Measurements from ENCODE around the gene GNAL.
"Not testable (repeated sequence)": the region's sequence is repeated elsewhere in the genome, so short reads cannot be mapped to it uniquely, and the experiment has no call there.

The GNAL gene

GRCh38 chr18:11688972-11689668 lies at the start of gene GNAL:
TSS of gene GNAL (plus strand) at chr18:11689264. CDS start at chr18:11689564, 300 bp downstream.
- peak; percentile 52 for DNase-seq

- DNase-seq, result not testable (repeated sequence)
These were observed 41.8 kb upstream of the GNAL start for GRCh38 chr18:11647310-11647709.

DNA sequence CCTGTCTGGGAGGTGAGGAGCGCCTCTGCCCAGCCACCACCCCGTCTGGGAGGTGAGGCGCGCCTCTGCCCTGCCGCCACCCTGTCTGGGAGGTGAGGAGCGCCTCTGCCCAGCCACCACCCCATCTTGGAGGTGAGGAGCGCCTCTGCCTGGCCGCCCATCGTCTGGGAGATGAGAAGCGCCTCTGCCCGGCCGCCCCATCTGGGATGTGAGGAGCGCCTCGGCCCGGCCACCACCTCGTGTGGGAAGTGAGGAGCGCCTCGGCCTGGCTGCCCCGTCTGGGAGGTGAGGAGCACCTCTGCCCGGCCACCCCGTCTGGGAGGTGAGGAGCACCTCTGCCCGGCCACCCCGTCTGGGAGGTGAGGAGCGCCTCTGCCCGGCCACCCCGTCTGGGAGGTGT lies 41.3 kb upstream of the GNAL start:
- not testable (repeated sequence) for DNase-seq

- no peak for DNase-seq
These were observed 39.2 kb upstream of the GNAL start for GRCh38 chr18:11649839-11650238.

DNA sequence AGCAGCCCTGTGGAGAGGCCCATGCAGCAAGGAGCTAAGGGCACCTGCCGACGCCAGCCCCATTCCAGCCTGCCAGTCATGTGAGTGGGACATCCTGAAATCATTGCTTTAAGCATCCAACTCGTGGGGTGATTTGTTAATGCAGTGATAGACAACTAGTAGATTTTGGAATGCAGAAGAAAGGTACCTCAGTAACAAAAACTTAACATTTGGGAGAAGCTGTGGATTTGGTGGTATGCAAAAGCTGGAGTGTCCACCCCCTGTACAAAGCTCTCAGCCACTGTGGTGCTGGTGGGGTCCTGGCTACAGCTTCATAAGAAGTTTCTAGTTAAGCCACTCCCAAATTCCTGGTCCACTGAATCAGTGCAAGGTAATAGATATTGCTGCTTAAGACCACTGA lies 37.2 kb upstream of the GNAL start:
- DNase-seq, result no peak

- no peak for DNase-seq
These were observed 35.5 kb upstream of the GNAL start for GRCh38 chr18:11653521-11653920.

GRCh38 chr18:11654736-11655605 lies 34.1 kb upstream of the GNAL start:
- DNase-seq, result peak; percentile 34

DNA sequence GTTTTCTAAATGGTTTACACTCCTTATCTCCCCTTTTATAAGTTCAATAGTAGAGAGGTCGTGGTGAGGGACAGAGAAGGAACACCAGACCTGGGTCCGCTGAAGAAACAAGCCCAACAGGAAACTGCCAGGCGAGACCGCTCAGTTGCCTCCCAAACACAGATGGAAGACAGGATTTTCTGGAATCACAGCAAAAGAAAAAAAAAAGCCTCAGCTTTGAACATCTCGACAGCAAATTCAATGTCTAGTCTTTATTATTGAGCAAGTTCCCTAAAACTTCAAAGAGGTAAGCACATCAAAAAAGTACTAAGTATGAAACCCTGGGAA lies 33.5 kb upstream of the GNAL start:
- no peak for DNase-seq

DNA sequence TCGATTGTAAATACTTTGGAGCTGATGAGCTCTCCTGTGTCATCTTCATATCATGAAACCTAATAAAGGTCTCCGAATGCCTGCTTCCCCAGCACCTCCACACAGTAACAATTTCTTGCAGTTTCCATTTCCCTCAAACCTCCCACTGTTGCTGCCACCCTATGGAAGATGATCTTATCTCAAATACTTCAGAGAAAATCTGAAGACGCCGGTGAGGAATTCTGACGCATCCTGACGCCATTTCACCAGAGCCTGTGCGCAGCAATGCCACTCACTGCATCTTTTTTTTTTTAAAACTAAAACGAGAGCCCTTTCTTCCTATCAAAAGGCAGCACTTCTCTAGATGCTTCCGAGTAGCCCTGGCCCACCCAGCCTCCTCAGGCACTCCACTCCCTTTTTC lies 31.9 kb upstream of the GNAL start:
- DNase-seq, result no peak

DNA sequence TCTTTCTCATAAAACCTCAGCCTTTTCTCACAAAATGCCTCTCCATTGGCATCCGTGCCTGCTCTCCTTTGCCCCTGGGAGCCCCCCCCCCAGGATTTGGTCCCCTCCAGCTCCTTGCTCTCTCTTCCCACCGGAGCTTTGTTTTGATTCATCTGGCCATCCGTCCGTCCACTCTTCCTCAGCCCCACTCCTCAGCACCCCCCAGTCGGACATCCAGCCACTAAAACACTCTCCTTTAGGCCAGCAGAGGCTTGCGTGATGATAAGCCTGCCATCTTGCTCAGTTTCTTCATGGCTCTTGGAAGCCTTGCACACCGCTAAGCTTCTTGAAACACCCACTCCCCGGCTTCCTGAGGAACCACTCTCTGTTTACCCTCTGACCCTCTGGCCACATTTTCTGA lies 31.5 kb upstream of the GNAL start:
- DNase-seq, result no peak

GRCh38 chr18:11658019-11658418 lies 31.0 kb upstream of the GNAL start:
- DNase-seq, result no peak

DNA sequence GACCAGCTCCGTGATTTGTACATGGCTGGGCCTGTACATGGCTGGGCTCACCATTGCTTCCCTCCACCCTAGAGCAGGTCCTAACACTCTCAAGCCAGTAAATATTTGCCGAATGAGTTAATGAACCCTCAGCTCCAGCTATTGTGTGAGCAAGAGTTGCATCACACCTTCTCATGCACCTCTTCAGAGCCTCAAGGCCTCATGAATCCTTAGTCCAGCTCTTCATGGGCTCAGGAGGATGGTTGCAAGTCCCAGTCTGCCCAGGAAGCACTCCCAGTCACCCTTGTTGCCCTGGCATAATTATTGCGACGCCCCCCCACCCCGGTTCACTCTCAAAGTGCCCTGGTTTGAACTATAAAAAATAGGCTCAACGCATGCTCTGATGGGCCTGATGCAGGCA lies 30.1 kb upstream of the GNAL start:
- DNase-seq, result peak; percentile 41

DNA sequence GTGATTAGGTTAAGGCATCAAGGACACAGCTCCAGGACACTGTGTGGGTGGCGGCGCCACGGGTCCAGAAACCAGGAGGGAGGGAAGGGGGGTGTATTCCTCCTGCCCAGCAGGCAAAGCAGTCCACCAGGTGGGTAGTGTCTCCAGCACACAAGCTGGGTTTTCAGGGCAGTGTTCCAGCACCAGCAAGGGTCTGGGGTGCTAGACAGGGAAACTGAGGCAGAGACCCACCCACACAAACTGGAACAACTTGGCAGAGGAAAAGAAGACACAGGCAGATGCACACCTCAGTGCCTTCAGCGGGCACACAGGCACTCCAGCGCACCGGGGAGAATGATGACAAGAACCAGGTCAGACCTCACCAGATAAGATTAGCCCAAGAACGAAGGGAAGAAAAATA lies 28.4 kb upstream of the GNAL start:
- DNase-seq, result no peak

GRCh38 chr18:11661430-11661829 lies 27.6 kb upstream of the GNAL start:
- no peak for DNase-seq

DNA sequence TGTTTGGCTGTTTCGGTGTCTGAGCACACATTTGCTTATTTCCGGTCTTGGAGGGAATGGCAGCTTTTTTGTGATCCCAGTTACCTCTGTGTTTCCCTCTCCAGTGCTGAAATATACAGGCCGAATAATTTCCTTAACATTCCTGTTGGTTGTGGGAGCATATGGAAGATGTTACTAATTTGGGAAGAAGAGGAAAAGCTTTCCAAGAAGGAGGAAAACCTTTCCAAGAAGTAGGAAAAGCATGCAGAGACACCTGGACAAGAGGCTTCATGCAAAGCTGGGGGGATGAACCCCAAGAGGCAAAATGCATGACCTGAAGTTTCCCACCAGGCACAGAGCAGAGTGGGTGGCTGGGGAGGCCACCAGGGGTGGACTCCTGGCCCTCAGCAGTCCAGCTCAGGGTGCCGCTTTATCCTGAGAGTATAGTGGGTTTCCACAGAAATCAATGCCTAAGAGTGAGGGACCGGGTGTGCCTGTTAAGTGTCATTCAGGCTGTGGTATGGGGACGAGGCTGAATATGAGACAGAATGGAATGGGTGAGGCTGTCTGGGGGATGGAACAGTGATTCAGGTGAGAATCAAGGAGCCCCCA lies 25.5 kb upstream of the GNAL start:
- no peak for DNase-seq

- no peak for DNase-seq
These were observed 24.8 kb upstream of the GNAL start for GRCh38 chr18:11664286-11664685.

DNA sequence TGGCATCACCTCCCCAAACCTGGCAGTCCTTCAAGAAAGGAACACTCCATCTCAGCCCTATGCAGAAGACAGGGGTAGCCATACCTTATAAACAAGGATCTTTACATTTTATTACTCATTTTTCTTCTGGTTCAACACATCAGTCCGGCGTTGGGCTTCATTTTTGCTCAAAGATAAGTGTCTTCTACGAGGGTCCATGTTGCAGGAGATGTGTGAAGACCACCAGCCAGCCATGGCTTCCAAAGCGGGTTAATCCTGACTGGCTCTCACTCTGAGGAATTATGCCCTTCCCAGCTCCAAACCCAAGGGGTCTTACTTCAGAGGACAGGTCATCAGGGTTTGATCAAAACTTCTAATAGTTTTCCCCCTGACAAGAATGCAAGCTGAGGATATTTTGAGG lies 23.9 kb upstream of the GNAL start:
- no peak for DNase-seq

- DNase-seq, result no peak
These were observed 23.5 kb upstream of the GNAL start for GRCh38 chr18:11665587-11665986.

DNA sequence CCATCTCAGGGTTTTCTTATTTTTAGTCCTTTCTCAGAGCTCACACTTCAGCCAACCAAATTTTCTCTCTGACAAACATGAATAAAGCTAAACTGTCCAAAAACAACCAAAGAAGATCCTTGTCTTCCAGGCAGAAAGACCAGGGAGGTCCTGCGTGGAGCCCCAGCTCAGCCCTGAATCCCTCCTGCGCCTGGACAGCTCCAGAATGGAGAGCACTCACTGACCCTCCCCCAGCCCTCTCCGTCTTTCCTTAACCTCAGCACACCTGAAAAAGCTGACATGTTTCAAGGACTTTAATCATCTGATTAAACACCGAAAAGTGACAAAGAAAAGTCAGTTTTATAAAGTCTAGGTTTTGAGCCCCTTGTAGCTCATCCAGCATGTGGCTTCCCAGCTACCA lies 22.9 kb upstream of the GNAL start:
- no peak for DNase-seq

DNA sequence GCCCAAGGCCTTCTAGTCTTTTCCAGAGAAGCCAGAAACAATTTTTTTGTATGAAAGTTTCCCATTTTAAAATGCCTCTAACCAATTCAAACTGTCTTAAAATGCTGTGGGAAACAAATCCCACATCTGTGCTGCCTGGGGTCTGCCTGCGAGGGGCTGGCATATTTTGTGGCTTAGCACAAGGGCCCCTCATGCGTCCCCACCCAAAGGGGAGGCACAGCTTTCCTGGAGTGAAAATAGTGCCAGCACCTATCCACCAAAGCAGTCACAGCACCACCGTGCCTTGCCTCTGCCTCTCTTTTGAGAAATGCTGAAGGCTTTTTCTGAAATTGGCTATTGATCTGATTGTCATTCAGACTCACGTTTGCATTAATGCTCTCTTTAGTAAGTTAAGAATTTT lies 22.2 kb upstream of the GNAL start:
- DNase-seq, result no peak

DNA sequence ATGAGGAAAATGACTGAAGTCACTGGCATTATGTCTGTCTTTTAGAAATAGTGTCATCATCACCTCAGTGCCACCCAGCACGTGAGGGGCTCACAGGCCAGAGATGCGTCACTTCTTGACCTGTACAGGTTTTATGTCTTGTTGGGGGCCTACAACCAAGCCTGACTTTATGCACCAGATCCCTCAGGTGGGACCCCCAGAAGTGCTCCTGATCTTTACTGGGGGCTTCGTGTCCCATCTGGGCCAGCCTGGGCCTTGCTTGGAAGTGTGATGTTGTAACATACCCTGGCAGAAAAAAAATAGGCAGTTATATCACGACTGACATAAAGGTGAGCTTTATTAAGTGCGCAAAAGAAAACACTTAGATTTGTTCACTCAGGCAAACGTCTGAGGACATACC lies 21.5 kb upstream of the GNAL start:
- no peak for DNase-seq

GRCh38 chr18:11668441-11669169 lies 20.5 kb upstream of the GNAL start:
- no peak for DNase-seq

DNA sequence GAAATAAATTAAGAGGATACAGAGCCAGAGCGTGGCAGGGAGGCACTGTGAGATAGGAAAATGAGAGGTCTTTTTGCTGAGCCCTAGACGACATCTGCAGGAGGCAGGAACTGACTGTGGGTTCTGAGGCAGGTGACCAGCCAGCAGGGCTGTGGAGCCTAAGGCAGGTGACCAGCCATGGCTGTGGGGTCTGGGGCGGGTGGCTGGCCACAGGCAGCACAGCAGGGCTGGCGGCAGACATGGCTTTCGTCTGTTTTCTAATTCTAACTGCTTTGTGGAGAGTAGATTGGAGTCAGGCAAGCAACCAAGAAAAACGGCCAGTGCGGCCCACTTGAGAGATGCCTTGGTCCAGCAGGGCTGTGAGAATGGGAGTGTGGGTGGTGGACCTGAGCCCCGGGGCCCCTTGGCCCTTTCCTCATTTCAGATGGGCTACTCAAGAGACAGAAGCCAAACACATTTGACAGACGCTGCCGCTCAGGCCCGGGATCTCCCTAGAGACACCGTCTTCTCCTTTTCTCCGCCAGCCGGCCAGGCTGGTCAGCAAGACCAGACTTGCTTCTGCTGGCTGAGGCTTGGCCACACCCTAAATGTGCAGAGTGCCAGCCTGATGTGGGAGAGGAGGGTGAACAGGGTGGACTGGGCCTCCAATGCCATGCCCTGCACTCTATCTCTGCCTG lies 19.7 kb upstream of the GNAL start:
- no peak for DNase-seq
